Measurements from ENCODE around the gene KCNQ4. TPM values are rescaled to one million over a fixed set of nuclear protein-coding genes. Genes with fewer than 3 reads are reported as not detected.

The KCNQ4 gene
- total RNA-seq, 1 donor from 2014 or later, result 0.85 TPM

DNA sequence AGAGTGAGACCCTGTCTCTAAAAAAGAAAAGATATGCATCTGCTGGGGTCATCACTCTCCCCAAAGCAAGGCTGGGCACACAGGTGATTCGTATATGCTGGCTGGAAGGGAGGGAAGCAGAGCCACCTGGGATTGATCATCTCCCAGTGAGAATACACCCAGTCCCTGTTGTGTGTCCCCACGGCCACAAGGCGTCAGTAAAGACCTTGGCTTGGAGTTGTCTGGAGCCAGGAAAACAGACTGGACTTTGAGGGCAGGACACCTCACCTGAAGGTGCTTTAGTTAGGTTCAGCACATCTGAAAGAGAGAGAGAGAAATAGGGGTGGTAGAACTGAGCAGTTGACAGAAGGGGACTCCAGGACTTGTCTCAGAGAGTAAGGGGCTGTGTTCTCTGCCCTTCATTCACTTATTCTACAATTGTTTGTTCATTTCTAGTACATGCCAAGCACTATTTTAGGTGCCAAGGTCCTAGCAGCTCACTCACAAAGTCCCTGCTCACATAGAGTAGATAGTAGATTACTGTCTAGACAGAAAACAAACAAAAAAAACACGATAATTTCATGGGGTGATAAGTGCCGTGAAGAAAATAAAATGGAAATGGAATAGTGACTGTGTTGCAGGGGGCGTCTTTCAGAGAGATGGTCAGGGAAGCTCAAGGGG, 65.1 kb downstream of the KCNQ4 start:
- H3K4me1 Mint-ChIP-seq (ENCODE audit: unreplicated experiment), result peaks cover 15% of the 10 kb centered on the region
- H3K4me3 Mint-ChIP-seq, result peak overlapping the region; percentile 10
- peaks cover 5% of the 10 kb centered on the region for H3K27me3 Mint-ChIP-seq
- DNase-seq (ENCODE audit: extremely low spot score, unreplicated experiment), result no peak
- no peak overlapping the region for H3K27ac Mint-ChIP-seq
- no peaks in the 10 kb centered on the region for H3K9me3 Mint-ChIP-seq
- H3K36me3 Mint-ChIP-seq, result no peaks in the 10 kb centered on the region
- TF ChIP-seq, protein P1, sequence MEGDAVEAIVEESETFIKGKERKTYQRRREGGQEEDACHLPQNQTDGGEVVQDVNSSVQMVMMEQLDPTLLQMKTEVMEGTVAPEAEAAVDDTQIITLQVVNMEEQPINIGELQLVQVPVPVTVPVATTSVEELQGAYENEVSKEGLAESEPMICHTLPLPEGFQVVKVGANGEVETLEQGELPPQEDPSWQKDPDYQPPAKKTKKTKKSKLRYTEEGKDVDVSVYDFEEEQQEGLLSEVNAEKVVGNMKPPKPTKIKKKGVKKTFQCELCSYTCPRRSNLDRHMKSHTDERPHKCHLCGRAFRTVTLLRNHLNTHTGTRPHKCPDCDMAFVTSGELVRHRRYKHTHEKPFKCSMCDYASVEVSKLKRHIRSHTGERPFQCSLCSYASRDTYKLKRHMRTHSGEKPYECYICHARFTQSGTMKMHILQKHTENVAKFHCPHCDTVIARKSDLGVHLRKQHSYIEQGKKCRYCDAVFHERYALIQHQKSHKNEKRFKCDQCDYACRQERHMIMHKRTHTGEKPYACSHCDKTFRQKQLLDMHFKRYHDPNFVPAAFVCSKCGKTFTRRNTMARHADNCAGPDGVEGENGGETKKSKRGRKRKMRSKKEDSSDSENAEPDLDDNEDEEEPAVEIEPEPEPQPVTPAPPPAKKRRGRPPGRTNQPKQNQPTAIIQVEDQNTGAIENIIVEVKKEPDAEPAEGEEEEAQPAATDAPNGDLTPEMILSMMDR (conservative IDR thresholded peaks at IDR 0.05), result peak; percentile 85

- TF ChIP-seq, protein P1 (conservative IDR thresholded peaks at IDR 0.05), result peak; percentile 94
- Mint-ChIP-seq H3K27me3 (peaks cover 5% of the 10 kb centered on the region), H3K36me3 (no peaks in the 10 kb centered on the region), H3K4me3 (no peak overlapping the region), H3K4me1 (ENCODE audit: unreplicated experiment) (peaks cover 9% of the 10 kb centered on the region), H3K27ac (peak overlapping the region; percentile 11), H3K9me3 (no peaks in the 10 kb centered on the region)
- no peak for DNase-seq (ENCODE audit: extremely low spot score, unreplicated experiment)
Measured at GRCh38 chr1:40849801-40850592, 66.4 kb downstream of the KCNQ4 start.

GRCh38 chr1:40851643-40852042, 68.1 kb downstream of the KCNQ4 start:
- H3K4me3 Mint-ChIP-seq, result no peak overlapping the region
- TF ChIP-seq, protein P1 (conservative IDR thresholded peaks at IDR 0.05), result no peak
- no peak overlapping the region for H3K27ac Mint-ChIP-seq
- DNase-seq (ENCODE audit: extremely low spot score, unreplicated experiment), result no peak
- H3K27me3 Mint-ChIP-seq, result peaks cover 5% of the 10 kb centered on the region
- H3K4me1 Mint-ChIP-seq (ENCODE audit: unreplicated experiment), result peaks cover 9% of the 10 kb centered on the region
- no peaks in the 10 kb centered on the region for H3K9me3 Mint-ChIP-seq
- no peaks in the 10 kb centered on the region for H3K36me3 Mint-ChIP-seq

GRCh38 chr1:40853113-40853884, 69.7 kb downstream of the KCNQ4 start:
- no peak overlapping the region for H3K27ac Mint-ChIP-seq
- no peaks in the 10 kb centered on the region for H3K9me3 Mint-ChIP-seq
- TF ChIP-seq, protein P1 (conservative IDR thresholded peaks at IDR 0.05), result no peak
- H3K4me3 Mint-ChIP-seq, result no peak overlapping the region
- no peak for DNase-seq (ENCODE audit: extremely low spot score, unreplicated experiment)
- H3K4me1 Mint-ChIP-seq (ENCODE audit: unreplicated experiment), result peaks cover 4% of the 10 kb centered on the region
- peaks cover 12% of the 10 kb centered on the region for H3K27me3 Mint-ChIP-seq
- H3K36me3 Mint-ChIP-seq, result no peaks in the 10 kb centered on the region

DNA sequence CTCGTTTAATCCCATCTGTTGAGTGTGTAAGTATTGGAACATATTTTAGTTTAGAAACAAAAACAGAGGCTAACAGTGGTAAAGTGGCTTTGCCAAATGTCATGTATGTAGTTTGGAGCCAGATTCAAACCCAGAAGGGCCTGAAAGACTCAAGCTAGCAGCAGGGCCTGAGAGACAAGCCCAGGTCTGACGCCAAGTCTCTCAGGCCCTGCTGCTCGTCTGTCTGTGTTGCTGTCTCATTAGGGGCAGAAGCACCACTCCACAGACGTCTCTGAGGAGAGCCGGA, 70.2 kb downstream of the KCNQ4 start:
- H3K27ac Mint-ChIP-seq, result no peak overlapping the region
- peaks cover 16% of the 10 kb centered on the region for H3K27me3 Mint-ChIP-seq
- H3K9me3 Mint-ChIP-seq, result no peaks in the 10 kb centered on the region
- DNase-seq (ENCODE audit: extremely low spot score, unreplicated experiment), result no peak
- no peak overlapping the region for H3K4me3 Mint-ChIP-seq
- TF ChIP-seq, protein P1 (conservative IDR thresholded peaks at IDR 0.05), result no peak
- H3K36me3 Mint-ChIP-seq, result no peaks in the 10 kb centered on the region
- no peaks in the 10 kb centered on the region for H3K4me1 Mint-ChIP-seq (ENCODE audit: unreplicated experiment)
